LNCAP (cell line): Measurements from ENCODE around the gene METRNL.

Source experiments
- TF ChIP-seq, protein P1 (sequence below): fragments of 450-650 bp; IDR thresholded peaks from 2 replicates; pipeline ENCODE4 v1.5.1; 2017; ENCODE audit warnings: mild to moderate bottlenecking

Gene METRNL

DNA sequence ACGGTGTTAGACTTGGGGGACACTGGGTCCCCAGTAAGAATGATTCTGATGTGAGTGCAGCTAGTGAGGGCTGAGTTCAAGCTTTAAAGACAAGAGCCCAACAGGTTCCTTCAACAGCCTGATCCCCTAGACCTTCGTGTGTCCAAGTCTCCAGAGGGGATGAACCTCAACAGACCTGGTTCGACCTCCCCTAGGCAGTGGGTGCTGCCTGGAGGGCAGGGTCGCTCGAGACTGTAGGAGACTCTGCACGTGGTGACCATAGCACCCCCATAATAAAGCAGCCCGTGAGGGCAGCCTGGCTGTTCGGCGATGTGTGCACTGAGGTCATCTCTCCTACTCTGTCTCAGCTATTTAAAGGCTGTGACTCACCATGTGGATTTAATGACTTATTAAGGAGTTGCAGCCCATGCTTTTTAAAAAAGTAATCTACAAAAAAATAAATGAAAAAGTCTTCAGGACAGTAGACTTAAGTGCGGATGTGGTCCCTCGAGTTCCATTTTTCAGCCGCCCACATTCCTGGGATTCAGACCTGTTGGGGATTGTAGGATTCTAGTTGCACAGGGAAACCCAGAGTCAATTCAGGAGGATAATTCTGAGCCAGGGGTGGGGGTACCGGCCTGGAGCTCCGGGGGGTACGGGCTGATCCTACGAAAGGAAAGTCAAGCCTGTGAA, 23.4 kb upstream of the METRNL start:
- TF ChIP-seq, protein P1, sequence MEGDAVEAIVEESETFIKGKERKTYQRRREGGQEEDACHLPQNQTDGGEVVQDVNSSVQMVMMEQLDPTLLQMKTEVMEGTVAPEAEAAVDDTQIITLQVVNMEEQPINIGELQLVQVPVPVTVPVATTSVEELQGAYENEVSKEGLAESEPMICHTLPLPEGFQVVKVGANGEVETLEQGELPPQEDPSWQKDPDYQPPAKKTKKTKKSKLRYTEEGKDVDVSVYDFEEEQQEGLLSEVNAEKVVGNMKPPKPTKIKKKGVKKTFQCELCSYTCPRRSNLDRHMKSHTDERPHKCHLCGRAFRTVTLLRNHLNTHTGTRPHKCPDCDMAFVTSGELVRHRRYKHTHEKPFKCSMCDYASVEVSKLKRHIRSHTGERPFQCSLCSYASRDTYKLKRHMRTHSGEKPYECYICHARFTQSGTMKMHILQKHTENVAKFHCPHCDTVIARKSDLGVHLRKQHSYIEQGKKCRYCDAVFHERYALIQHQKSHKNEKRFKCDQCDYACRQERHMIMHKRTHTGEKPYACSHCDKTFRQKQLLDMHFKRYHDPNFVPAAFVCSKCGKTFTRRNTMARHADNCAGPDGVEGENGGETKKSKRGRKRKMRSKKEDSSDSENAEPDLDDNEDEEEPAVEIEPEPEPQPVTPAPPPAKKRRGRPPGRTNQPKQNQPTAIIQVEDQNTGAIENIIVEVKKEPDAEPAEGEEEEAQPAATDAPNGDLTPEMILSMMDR = no peak

DNA sequence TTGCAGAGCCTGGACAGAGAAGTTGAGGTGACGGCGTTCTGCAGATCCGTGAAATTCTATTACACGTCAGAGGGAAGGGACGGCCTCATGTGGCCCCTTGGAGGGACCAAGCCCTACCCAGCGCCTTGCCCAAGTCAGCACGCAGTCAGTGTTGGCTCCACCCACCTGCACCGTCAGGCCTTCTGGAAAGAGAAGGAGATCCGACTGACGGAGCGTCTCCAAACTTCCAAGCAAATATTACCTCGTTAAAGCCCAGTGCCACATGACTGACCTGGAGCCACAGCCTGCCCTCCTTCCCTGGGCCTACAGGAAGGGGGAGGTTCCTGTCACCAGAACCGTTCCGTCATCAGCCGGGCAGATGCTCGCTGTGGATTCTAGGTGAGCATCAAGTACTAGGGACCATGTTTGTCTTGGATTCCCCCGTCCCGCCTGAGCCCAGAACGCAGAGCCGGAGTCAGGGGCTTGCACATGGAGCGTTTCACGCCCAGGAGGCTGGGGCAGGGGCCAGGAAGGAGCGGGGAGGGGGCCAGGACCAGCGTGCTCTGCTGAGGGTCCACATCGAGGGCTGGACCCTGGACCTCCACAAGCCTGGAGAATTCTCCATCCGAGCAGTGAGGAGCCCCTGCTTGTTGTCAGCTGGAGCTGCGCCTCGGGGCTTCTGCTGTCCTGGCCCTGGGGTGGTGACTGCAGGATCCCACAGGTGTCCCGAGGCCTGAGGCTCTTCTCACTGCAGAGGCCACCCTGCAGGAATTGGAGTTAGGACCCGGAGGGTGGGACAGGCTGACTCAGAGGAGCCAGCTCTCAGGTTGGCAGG, 22.6 kb upstream of the METRNL start:
- TF ChIP-seq, protein P1 = no peak

DNA sequence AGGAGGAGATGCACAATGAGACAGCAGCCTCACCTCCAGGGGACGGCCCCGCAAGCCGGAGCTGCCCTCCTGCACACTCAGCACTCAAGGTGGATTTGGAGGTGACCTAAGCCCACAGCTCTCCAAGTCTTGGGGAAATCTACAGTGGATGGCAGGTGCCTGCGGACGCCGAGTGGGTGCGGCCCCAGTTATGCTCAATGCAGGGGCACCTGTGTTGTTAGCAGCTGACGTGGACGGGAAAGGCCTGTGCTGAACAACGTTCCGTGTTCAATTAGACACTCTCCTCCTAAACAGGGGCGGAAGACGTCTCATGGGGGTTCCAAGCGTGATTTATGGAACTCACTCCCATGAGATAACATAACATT, 22.0 kb upstream of the METRNL start:
- TF ChIP-seq, protein P1 = no peak

DNA sequence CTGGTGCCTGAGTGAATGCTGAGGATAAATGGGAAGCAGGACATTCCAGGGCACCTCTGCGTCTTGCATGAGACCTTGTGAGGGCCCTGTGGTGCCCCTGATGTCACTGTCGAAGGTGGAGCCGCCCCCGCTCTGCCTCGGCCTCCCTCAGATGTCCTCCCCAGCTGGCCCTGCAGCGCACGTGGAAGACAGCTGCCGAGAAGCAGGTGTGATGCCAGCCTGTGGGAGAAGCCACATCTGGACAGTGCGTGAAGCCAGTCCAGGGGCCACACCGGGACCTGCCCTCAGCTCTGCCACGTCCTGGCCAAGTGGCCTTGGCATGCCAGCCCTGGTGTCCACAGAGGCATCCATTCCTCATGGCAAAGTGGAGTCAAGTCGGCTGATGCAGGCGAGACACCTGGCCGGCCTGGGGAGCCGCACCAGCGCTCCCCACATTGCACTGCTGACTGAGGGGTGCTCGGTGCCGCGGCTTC, 21.6 kb upstream of the METRNL start:
- TF ChIP-seq, protein P1 = no peak

DNA sequence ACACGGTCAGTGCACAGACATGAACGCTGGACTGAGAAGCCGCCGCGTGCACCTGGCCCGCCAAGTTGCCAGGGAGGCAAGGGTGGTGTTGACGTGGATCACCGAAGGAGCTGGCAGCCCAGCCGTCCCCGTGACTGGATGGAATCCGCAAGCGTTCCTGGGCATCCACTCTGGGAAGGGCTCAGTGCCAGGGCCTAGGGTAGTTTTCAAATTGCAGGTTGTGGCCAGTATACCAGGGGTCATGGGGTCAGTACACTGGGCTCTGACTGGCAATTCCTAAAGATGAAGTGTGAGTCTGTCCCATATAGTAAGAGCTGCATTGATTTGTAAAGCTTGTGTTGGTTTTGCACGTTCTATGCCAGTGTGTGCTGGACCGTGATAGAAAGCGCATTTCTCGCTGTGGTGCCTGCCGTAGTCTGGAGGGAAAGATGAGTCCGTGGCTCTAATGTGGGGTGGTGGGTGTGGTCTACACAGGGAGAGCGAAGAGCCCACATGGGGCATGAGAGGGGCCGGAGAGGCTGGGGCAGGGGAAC, 21.1 kb upstream of the METRNL start:
- TF ChIP-seq, protein P1 = no peak

DNA sequence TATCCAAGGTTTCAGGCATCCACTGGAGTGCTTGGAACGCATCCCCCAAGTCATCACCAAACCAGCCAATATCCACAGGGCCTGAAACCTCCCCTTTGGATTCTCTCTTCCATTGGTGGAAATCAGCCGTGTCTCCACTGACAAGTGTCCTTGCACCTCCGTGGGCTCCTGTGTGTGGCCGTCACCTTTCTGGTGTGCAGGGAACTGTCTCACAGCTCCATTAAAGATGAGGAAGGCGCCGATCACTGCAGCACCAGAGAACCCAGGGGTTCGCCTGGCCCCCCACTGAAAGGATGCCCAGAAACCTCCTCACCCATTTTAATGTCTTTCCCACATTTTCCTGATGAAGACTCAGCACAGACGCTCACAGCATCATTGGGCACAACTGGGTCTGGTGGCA, 17.8 kb upstream of the METRNL start:
- TF ChIP-seq, protein P1 = no peak

DNA sequence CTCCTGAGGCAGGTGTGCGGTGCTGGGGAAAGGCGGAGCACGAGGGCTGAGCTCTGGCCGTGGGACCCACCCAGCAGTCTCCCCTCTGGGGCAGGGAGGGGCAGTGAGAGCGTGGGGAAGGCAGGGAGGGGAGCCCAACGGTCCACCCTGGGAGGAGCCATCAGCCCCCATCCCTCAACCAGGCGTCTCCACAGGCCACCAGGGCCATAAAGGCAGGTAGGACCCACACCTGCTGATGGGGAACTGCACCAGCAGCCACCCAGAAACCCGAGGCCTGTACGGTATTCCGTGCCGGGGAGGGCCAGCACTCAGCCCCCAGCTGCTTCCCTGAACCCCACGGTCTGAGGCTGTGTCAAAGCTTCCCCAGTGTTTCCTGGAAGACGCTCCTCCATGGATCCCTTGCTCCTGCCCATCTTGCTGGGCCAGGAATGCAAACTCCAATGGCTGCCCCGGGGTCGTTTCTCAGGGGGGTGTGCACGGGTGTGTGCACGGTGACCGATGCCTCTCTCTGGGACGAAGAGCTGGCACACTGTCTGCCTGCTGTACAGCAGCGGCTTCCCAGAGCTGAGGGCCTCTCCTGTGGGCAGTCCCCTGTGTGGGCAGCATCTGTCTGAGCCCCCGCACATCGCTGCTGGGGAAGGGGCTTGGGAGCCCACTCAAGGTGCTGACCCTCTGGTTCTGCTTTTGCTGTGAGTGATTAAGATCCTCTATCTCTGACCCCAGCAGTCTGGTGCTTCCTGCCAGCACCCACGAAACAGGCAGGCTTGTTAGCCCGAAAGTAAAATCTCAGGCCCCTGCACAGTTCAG, 17.2 kb upstream of the METRNL start:
- TF ChIP-seq, protein P1 = no peak
